Measurements from ENCODE around the gene TXNDC2. TPM values are rescaled to one million over a fixed set of nuclear protein-coding genes. Genes with fewer than 3 reads are reported as not detected.

TXNDC2 gene
- total RNA-seq, 1 donor from 2014 or later, result 0.26 TPM

- DNase-seq (ENCODE audit: low spot score), result no peak
- Mint-ChIP-seq H3K4me3 (no peak overlapping the region), H3K36me3 (ENCODE audit: low read depth) (peaks cover 1% of the 10 kb centered on the region), H3K9me3 (peaks cover 17% of the 10 kb centered on the region), H3K27me3 (ENCODE audit: insufficient read depth) (no peaks in the 10 kb centered on the region), H3K4me1 (ENCODE audit: low read depth) (peaks cover 11% of the 10 kb centered on the region), H3K27ac (no peak overlapping the region)
- intact Hi-C loops (cut with micrococcal nuclease), result no loop called here
Measured at GRCh38 chr18:9865764-9866490, 19.8 kb upstream of the TXNDC2 start.

GRCh38 chr18:9866627-9867026 is 19.1 kb upstream of the TXNDC2 start:
- no peak for DNase-seq (ENCODE audit: low spot score)
- H3K4me3 Mint-ChIP-seq, result no peak overlapping the region
- intact Hi-C loops (cut with micrococcal nuclease), result no loop called here
- H3K27me3 Mint-ChIP-seq (ENCODE audit: insufficient read depth), result no peaks in the 10 kb centered on the region
- H3K27ac Mint-ChIP-seq, result no peak overlapping the region
- peaks cover 1% of the 10 kb centered on the region for H3K36me3 Mint-ChIP-seq (ENCODE audit: low read depth)
- peaks cover 17% of the 10 kb centered on the region for H3K9me3 Mint-ChIP-seq
- peaks cover 6% of the 10 kb centered on the region for H3K4me1 Mint-ChIP-seq (ENCODE audit: low read depth)

GRCh38 chr18:9867071-9867594 is 18.6 kb upstream of the TXNDC2 start:
- peaks cover 17% of the 10 kb centered on the region for H3K9me3 Mint-ChIP-seq
- H3K27me3 Mint-ChIP-seq (ENCODE audit: insufficient read depth), result peaks cover 2% of the 10 kb centered on the region
- H3K36me3 Mint-ChIP-seq (ENCODE audit: low read depth), result peaks cover 1% of the 10 kb centered on the region
- intact Hi-C loops (cut with micrococcal nuclease), result no loop called here
- H3K27ac Mint-ChIP-seq, result no peak overlapping the region
- DNase-seq (ENCODE audit: low spot score), result no peak
- H3K4me3 Mint-ChIP-seq, result no peak overlapping the region
- peaks cover 4% of the 10 kb centered on the region for H3K4me1 Mint-ChIP-seq (ENCODE audit: low read depth)

- H3K27me3 Mint-ChIP-seq (ENCODE audit: insufficient read depth), result peaks cover 6% of the 10 kb centered on the region
- no peak overlapping the region for H3K27ac Mint-ChIP-seq
- no peaks in the 10 kb centered on the region for H3K36me3 Mint-ChIP-seq (ENCODE audit: low read depth)
- H3K9me3 Mint-ChIP-seq, result peaks cover 17% of the 10 kb centered on the region
- DNase-seq (ENCODE audit: low spot score), result no peak
- peaks cover 4% of the 10 kb centered on the region for H3K4me1 Mint-ChIP-seq (ENCODE audit: low read depth)
- intact Hi-C loops (cut with micrococcal nuclease), result no loop called here
- no peak overlapping the region for H3K4me3 Mint-ChIP-seq
Measured at GRCh38 chr18:9868857-9869714, 16.7 kb upstream of the TXNDC2 start.

GRCh38 chr18:9869715-9870430 is 15.9 kb upstream of the TXNDC2 start:
- intact Hi-C loops (cut with micrococcal nuclease), result no loop called here
- peaks cover 17% of the 10 kb centered on the region for H3K9me3 Mint-ChIP-seq
- H3K4me3 Mint-ChIP-seq, result no peak overlapping the region
- H3K27me3 Mint-ChIP-seq (ENCODE audit: insufficient read depth), result peaks cover 6% of the 10 kb centered on the region
- DNase-seq (ENCODE audit: low spot score), result no peak
- H3K27ac Mint-ChIP-seq, result no peak overlapping the region
- H3K36me3 Mint-ChIP-seq (ENCODE audit: low read depth), result no peaks in the 10 kb centered on the region
- peaks cover 4% of the 10 kb centered on the region for H3K4me1 Mint-ChIP-seq (ENCODE audit: low read depth)

GRCh38 chr18:9870431-9871008 is 15.3 kb upstream of the TXNDC2 start:
- Mint-ChIP-seq H3K4me1 (ENCODE audit: low read depth) (peaks cover 4% of the 10 kb centered on the region), H3K4me3 (no peak overlapping the region), H3K27me3 (ENCODE audit: insufficient read depth) (peaks cover 6% of the 10 kb centered on the region), H3K36me3 (ENCODE audit: low read depth) (no peaks in the 10 kb centered on the region), H3K9me3 (peaks cover 13% of the 10 kb centered on the region), H3K27ac (no peak overlapping the region)
- DNase-seq (ENCODE audit: low spot score), result no peak
- intact Hi-C loops (cut with micrococcal nuclease), result no loop called here

GRCh38 chr18:9871244-9871746 is 14.5 kb upstream of the TXNDC2 start:
- intact Hi-C loops (cut with micrococcal nuclease), result no loop called here
- H3K4me3 Mint-ChIP-seq, result no peak overlapping the region
- H3K36me3 Mint-ChIP-seq (ENCODE audit: low read depth), result no peaks in the 10 kb centered on the region
- H3K9me3 Mint-ChIP-seq, result peaks cover 5% of the 10 kb centered on the region
- no peak for DNase-seq (ENCODE audit: low spot score)
- peaks cover 6% of the 10 kb centered on the region for H3K27me3 Mint-ChIP-seq (ENCODE audit: insufficient read depth)
- no peak overlapping the region for H3K27ac Mint-ChIP-seq
- peaks cover 4% of the 10 kb centered on the region for H3K4me1 Mint-ChIP-seq (ENCODE audit: low read depth)

GRCh38 chr18:9872823-9873222 is 12.9 kb upstream of the TXNDC2 start:
- no peaks in the 10 kb centered on the region for H3K9me3 Mint-ChIP-seq
- H3K4me1 Mint-ChIP-seq (ENCODE audit: low read depth), result peaks cover 15% of the 10 kb centered on the region
- no peak overlapping the region for H3K4me3 Mint-ChIP-seq
- peaks cover 6% of the 10 kb centered on the region for H3K27me3 Mint-ChIP-seq (ENCODE audit: insufficient read depth)
- intact Hi-C loops (cut with micrococcal nuclease), result no loop called here
- no peak for DNase-seq (ENCODE audit: low spot score)
- no peaks in the 10 kb centered on the region for H3K36me3 Mint-ChIP-seq (ENCODE audit: low read depth)
- no peak overlapping the region for H3K27ac Mint-ChIP-seq

- no peak overlapping the region for H3K27ac Mint-ChIP-seq
- H3K27me3 Mint-ChIP-seq (ENCODE audit: insufficient read depth), result peaks cover 6% of the 10 kb centered on the region
- no peaks in the 10 kb centered on the region for H3K36me3 Mint-ChIP-seq (ENCODE audit: low read depth)
- DNase-seq (ENCODE audit: low spot score), result no peak
- peaks cover 12% of the 10 kb centered on the region for H3K4me1 Mint-ChIP-seq (ENCODE audit: low read depth)
- intact Hi-C loops (cut with micrococcal nuclease), result no loop called here
- H3K4me3 Mint-ChIP-seq, result no peak overlapping the region
- no peaks in the 10 kb centered on the region for H3K9me3 Mint-ChIP-seq
Measured at GRCh38 chr18:9874728-9875127, 11.0 kb upstream of the TXNDC2 start.

GRCh38 chr18:9876212-9876866 is 9.4 kb upstream of the TXNDC2 start:
- peaks cover 12% of the 10 kb centered on the region for H3K4me1 Mint-ChIP-seq (ENCODE audit: low read depth)
- H3K9me3 Mint-ChIP-seq, result no peaks in the 10 kb centered on the region
- DNase-seq (ENCODE audit: low spot score), result no peak
- H3K36me3 Mint-ChIP-seq (ENCODE audit: low read depth), result no peaks in the 10 kb centered on the region
- H3K4me3 Mint-ChIP-seq, result no peak overlapping the region
- H3K27ac Mint-ChIP-seq, result no peak overlapping the region
- intact Hi-C loops (cut with micrococcal nuclease), result loop anchor here (2.0 kb wide), 1 partner anchor 36 kb away; no protein-coding TSS in a partner anchor
- peaks cover 6% of the 10 kb centered on the region for H3K27me3 Mint-ChIP-seq (ENCODE audit: insufficient read depth)

- Mint-ChIP-seq H3K9me3 (no peaks in the 10 kb centered on the region), H3K27me3 (ENCODE audit: insufficient read depth) (peaks cover 5% of the 10 kb centered on the region), H3K4me3 (no peak overlapping the region), H3K27ac (no peak overlapping the region), H3K36me3 (ENCODE audit: low read depth) (no peaks in the 10 kb centered on the region), H3K4me1 (ENCODE audit: low read depth) (peaks cover 12% of the 10 kb centered on the region)
- intact Hi-C loops (cut with micrococcal nuclease), result loop anchor here (1.0 to 2.0 kb wide), 2 partner anchors 15 to 36 kb away; no protein-coding TSS in a partner anchor
- DNase-seq (ENCODE audit: low spot score), result no peak
Measured at GRCh38 chr18:9876867-9877654, 8.7 kb upstream of the TXNDC2 start.

Measured in activated T-helper 1 cell treated with anti-CD3 and anti-CD28 coated beads, Interleukin-12 subunit alpha, Interleukin-12 subunit beta, Interleukin-2, Interleukin-4 antibody, amounts not matched to agents 30 ng/mL and 10 ng/mL and 1 ng/mL, durations not matched to agents 14 hours and 24 hours and 36 hours (primary cell).